ENCODE measurements around the gene PFKP.

DNA sequence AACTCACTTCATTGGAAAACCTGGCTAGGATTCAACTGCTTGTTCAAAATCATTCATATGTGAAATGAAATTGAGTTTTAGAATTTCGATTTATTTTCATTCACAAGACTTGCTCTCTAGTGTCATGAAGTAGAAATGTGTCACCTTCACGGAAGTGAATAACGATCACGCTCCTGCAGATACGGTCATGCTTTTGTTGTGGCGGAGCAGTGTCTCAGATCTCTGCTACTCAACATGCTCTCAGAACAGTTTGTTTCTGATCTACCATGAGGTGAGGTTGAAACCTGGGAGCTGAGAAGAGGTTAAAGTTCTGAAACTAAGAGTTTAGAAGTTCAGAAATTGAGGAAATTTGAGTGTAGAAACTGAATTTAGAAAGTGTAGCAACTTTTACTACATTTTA lies 119.0 kb downstream of the PFKP start:
- TF ChIP-seq, protein P1, sequence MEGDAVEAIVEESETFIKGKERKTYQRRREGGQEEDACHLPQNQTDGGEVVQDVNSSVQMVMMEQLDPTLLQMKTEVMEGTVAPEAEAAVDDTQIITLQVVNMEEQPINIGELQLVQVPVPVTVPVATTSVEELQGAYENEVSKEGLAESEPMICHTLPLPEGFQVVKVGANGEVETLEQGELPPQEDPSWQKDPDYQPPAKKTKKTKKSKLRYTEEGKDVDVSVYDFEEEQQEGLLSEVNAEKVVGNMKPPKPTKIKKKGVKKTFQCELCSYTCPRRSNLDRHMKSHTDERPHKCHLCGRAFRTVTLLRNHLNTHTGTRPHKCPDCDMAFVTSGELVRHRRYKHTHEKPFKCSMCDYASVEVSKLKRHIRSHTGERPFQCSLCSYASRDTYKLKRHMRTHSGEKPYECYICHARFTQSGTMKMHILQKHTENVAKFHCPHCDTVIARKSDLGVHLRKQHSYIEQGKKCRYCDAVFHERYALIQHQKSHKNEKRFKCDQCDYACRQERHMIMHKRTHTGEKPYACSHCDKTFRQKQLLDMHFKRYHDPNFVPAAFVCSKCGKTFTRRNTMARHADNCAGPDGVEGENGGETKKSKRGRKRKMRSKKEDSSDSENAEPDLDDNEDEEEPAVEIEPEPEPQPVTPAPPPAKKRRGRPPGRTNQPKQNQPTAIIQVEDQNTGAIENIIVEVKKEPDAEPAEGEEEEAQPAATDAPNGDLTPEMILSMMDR (IDR thresholded peaks at IDR 0.05; ENCODE audit: low read depth, low read length, poor library complexity, severe bottlenecking), result no peak
- no peak for TF ChIP-seq EZH2phosphoT487 (IDR thresholded peaks at IDR 0.05; ENCODE audit: borderline replicate concordance, low read length)

Data from DOHH2 (cell line).